Smooth muscle cell (in vitro differentiated cells): ENCODE measurements around the gene FHIT. TPM values are rescaled to one million over a fixed set of nuclear protein-coding genes. Genes with fewer than 3 reads are reported as not detected.

Experiments
- DNase-seq: peaks from one replicate; lab custom pipeline; 2025; ENCODE audit not compliant: unreplicated experiment; lab: John Stamatoyannopoulos, UW
- H2AFZ ChIP-seq: fragments of 200-600 bp; sonication (generic); 2 replicates; pipeline ENCODE4 v1.6.0; 2016; ENCODE audit warnings: antibody characterized with exemption, low read depth, mild to moderate bottlenecking
- H3F3A ChIP-seq: fragments of 200-600 bp; sonication (generic); 2 replicates; pipeline ENCODE4 v1.6.0; 2017; ENCODE audit warnings: antibody characterized with exemption, low read depth
- H3K27ac ChIP-seq: fragments of 200-600 bp; sonication (generic); 2 replicates; pipeline ENCODE4 v1.5.1; 2016; ENCODE audit warnings: low read depth, mild to moderate bottlenecking
- H3K27me3 ChIP-seq: fragments of 200-600 bp; sonication (generic); 2 replicates; pipeline ENCODE4 v1.6.1; 2016; ENCODE audit warnings: low read depth, mild to moderate bottlenecking
- H3K36me3 ChIP-seq: fragments of 200-600 bp; sonication (generic); 2 replicates; pipeline ENCODE4 v1.5.1; 2016; ENCODE audit warnings: low read depth
- H3K4me1 ChIP-seq: fragments of 200-600 bp; sonication (generic); 2 replicates; pipeline ENCODE4 v1.5.1; 2016; ENCODE audit warnings: low read depth
- H3K4me2 ChIP-seq: fragments of 200-600 bp; sonication (generic); 2 replicates; pipeline ENCODE4 v1.6.0; 2016; ENCODE audit warnings: mild to moderate bottlenecking
- H3K4me3 ChIP-seq: fragments of 200-600 bp; sonication (generic); 2 replicates; pipeline ENCODE4 v1.5.1; 2016; ENCODE audit warnings: mild to moderate bottlenecking
- H3K79me2 ChIP-seq: fragments of 200-600 bp; sonication (generic); 2 replicates; pipeline ENCODE4 v1.6.0; 2016; ENCODE audit warnings: low read depth, mild to moderate bottlenecking
- H3K9ac ChIP-seq: fragments of 200-600 bp; sonication (generic); 2 replicates; pipeline ENCODE4 v1.6.0; 2016; ENCODE audit warnings: low read depth
- H3K9me3 ChIP-seq: fragments of 200-600 bp; sonication (generic); replicated peaks from 2 replicates; pipeline ENCODE4 v1.5.1; 2016; ENCODE audit warnings: low read depth
- H4K20me1 ChIP-seq: fragments of 200-600 bp; sonication (generic); 2 replicates; pipeline ENCODE4 v1.6.0; 2016; ENCODE audit warnings: low read depth
- WGBS: methylation state at CpG from one replicate; pipeline ENCODE4 v1.1.7; 2016; ENCODE audit warnings: low lambda C conversion rate; 5-methylcytosine and 5-hydroxymethylcytosine counted together
- polyA plus RNA-seq: library from polyadenylated mRNA; unstranded; fragments of >200 nt; fragmentation: Nextera tagmentation; extraction: Ambion mirVana; gene quantifications from 2 replicates; pipeline ENCODE4 v1.2.1, GENCODE V29; 2016
- total RNA-seq: library from RNA; depleted of rRNA; stranded (reverse); fragments of >200 nt; gene quantifications from 2 replicates; pipeline ENCODE4 v1.2.3, GENCODE V29; 2014
- TF ChIP-seq, protein P1 (sequence below): fragments of 200-600 bp; sonication (generic); IDR thresholded peaks from 2 replicates; pipeline ENCODE4 v1.5.1; 2017; ENCODE audit warnings: borderline replicate concordance, mild to moderate bottlenecking, antibody characterized with exemption; ENCODE audit not compliant: insufficient read depth, poor library complexity, severe bottlenecking

The FHIT gene
- total and polyA plus RNA-seq, 2 experiments from 2014 or later: 5.9 to 6.7 TPM

DNA sequence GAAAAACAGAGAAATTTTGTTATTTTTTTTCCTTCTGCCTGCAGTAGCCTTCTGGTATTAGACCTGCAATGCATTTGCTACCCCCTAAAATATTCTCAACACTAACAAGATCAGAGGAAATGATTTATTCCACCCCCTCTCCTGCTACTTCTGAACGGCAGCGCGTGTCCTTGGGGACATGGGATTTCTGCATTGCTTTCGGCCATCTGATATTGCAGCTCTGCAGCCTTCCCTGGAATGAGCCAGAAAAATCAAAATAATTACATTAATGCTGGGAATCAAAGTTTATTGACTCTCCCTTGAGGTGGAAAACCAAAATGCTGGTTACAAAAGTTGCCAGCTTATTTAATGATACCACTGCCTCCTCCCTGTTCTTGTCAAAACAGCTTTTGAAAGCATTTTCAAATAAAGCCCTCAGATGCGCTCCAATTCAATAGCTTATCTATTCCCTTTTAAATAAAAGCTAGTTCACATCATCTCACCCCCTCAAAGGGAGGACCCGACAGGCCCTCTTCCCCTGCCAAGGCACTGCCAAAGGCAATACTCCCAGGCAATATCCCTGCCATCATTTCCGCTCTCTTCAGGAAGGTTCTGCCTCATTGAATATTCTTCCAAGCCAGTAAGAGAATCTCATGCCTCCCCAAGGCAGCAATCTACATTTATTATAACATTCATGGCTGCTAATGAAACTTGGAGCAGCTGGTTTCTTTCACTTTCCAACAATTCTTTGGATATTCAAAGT, 96.6 kb downstream of the FHIT start:
- Histone ChIP-seq H3K9ac (no peak overlapping the region), H3K4me3 (no peak overlapping the region), H3F3A (no peaks in the 10 kb centered on the region), H3K36me3 (no peaks in the 10 kb centered on the region), H3K27me3 (no peaks in the 10 kb centered on the region), H4K20me1 (no peaks in the 10 kb centered on the region), H3K27ac (no peak overlapping the region), H3K4me1 (no peaks in the 10 kb centered on the region), H2AFZ (no peak overlapping the region), H3K9me3 (no peaks in the 10 kb centered on the region), H3K79me2 (no peaks in the 10 kb centered on the region), H3K4me2 (no peak overlapping the region)
- 93% methylated on average over 7 of the region's 7 CpGs for WGBS
- TF ChIP-seq, protein P1, sequence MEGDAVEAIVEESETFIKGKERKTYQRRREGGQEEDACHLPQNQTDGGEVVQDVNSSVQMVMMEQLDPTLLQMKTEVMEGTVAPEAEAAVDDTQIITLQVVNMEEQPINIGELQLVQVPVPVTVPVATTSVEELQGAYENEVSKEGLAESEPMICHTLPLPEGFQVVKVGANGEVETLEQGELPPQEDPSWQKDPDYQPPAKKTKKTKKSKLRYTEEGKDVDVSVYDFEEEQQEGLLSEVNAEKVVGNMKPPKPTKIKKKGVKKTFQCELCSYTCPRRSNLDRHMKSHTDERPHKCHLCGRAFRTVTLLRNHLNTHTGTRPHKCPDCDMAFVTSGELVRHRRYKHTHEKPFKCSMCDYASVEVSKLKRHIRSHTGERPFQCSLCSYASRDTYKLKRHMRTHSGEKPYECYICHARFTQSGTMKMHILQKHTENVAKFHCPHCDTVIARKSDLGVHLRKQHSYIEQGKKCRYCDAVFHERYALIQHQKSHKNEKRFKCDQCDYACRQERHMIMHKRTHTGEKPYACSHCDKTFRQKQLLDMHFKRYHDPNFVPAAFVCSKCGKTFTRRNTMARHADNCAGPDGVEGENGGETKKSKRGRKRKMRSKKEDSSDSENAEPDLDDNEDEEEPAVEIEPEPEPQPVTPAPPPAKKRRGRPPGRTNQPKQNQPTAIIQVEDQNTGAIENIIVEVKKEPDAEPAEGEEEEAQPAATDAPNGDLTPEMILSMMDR: no peak
- no peak for DNase-seq

DNA sequence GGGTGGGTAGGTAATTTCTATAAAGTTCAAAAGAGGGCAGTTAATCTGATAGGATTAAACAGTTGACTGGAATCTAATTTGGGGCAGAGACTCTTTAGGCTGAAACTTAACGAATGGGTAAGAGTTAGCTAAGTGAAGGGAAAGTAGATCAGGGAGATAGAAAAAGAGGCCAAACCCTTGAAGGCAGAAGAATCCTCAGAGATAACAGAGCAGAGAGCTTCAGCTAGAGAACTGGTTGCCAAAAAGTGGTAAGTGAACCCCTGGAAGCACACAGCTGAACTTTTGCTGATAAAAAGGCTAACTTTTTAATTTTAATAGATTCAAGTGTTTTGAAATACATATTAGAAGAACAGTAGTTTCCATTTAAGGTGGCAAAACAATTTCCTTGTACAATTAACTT, 99.2 kb downstream of the FHIT start:
- no peaks in the 10 kb centered on the region for H3K4me1 ChIP-seq
- H3K79me2 ChIP-seq: no peaks in the 10 kb centered on the region
- 72% methylated on average over 1 of the region's 1 CpG for WGBS
- no peak overlapping the region for H3K9ac ChIP-seq
- H2AFZ ChIP-seq: no peak overlapping the region
- H4K20me1 ChIP-seq: no peaks in the 10 kb centered on the region
- H3K36me3 ChIP-seq: no peaks in the 10 kb centered on the region
- no peaks in the 10 kb centered on the region for H3F3A ChIP-seq
- no peak for DNase-seq
- H3K4me2 ChIP-seq: no peak overlapping the region
- H3K9me3 ChIP-seq: no peaks in the 10 kb centered on the region
- no peak overlapping the region for H3K4me3 ChIP-seq
- H3K27ac ChIP-seq: no peak overlapping the region
- TF ChIP-seq, protein P1: no peak
- no peaks in the 10 kb centered on the region for H3K27me3 ChIP-seq

DNA sequence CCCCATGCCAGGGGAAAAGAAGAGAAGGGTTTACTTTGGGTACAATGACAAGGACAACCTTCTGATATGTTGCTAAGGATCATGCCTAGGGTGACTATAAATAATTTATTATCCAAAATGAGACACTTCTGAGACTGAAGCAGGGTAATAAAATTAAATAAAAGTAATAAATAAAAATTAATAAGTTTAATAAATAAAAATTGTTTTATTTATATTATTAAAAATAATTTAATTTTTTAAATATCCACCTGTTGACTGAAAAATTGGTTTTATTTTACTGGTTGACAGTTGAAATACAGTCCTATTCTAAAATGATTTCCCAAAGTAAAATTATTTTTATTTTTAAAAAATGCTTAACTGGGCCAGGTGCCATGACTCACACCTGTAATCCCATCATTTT, 102.0 kb downstream of the FHIT start:
- H3K36me3 ChIP-seq: no peaks in the 10 kb centered on the region
- no peak overlapping the region for H2AFZ ChIP-seq
- H3K4me3 ChIP-seq: no peak overlapping the region
- no peaks in the 10 kb centered on the region for H3F3A ChIP-seq
- TF ChIP-seq, protein P1: no peak
- no peaks in the 10 kb centered on the region for H3K9me3 ChIP-seq
- H3K4me2 ChIP-seq: no peak overlapping the region
- no peak overlapping the region for H3K27ac ChIP-seq
- H3K79me2 ChIP-seq: no peaks in the 10 kb centered on the region
- H4K20me1 ChIP-seq: no peaks in the 10 kb centered on the region
- no peaks in the 10 kb centered on the region for H3K4me1 ChIP-seq
- no peak overlapping the region for H3K9ac ChIP-seq
- DNase-seq: no peak
- no peaks in the 10 kb centered on the region for H3K27me3 ChIP-seq
